Measurements from ENCODE around the gene DNAJC4.

Gene DNAJC4

GRCh38 chr11:64230985-64231365, 627 bp downstream of the DNAJC4 start:
- no peak for TF ChIP-seq FOXM1 (IDR thresholded peaks at IDR 0.05; ENCODE audit: borderline replicate concordance, low read depth)
- no peak for TF ChIP-seq EP300 (IDR thresholded peaks at IDR 0.05; ENCODE audit: borderline replicate concordance)
- no peak for TF ChIP-seq NFIC (IDR thresholded peaks at IDR 0.05)
- no peak for TF ChIP-seq EGR1 (IDR thresholded peaks at IDR 0.05)
- TF ChIP-seq TEAD4 (IDR thresholded peaks at IDR 0.05): no peak
- no peak for TF ChIP-seq TAF1 (IDR thresholded peaks at IDR 0.05; ENCODE audit: low read depth)
- no peak for TF ChIP-seq MAX (IDR thresholded peaks at IDR 0.05)
- no peak for TF ChIP-seq YY1 (IDR thresholded peaks at IDR 0.05; ENCODE audit: low read depth)
- no peak for TF ChIP-seq CEBPB (IDR thresholded peaks at IDR 0.05)
- no peak for TF ChIP-seq ZBTB7A (IDR thresholded peaks at IDR 0.05; ENCODE audit: low read depth)

GRCh38 chr11:64231546-64231945, 1.2 kb downstream of the DNAJC4 start:
- TF ChIP-seq MAX (IDR thresholded peaks at IDR 0.05) (no peak), TEAD4 (IDR thresholded peaks at IDR 0.05) (no peak), EGR1 (IDR thresholded peaks at IDR 0.05) (no peak), RAD21 (IDR thresholded peaks at IDR 0.05; ENCODE audit: low read depth) (no peak), REST (IDR thresholded peaks at IDR 0.05; ENCODE audit: low read depth) (no peak), TAF1 (IDR thresholded peaks at IDR 0.05; ENCODE audit: low read depth) (no peak), CEBPB (IDR thresholded peaks at IDR 0.05) (no peak), ZBTB7A (IDR thresholded peaks at IDR 0.05; ENCODE audit: low read depth) (no peak), EP300 (IDR thresholded peaks at IDR 0.05; ENCODE audit: borderline replicate concordance) (no peak), USF1 (IDR thresholded peaks at IDR 0.05) (no peak), TCF12 (IDR thresholded peaks at IDR 0.05; ENCODE audit: low read depth) (no peak), NFIC (IDR thresholded peaks at IDR 0.05) (no peak)

- TF ChIP-seq CREB1 (IDR thresholded peaks at IDR 0.05; ENCODE audit: low read depth) (no peak), NFIC (IDR thresholded peaks at IDR 0.05) (no peak), MAX (IDR thresholded peaks at IDR 0.05) (no peak), USF1 (IDR thresholded peaks at IDR 0.05) (no peak), TAF1 (IDR thresholded peaks at IDR 0.05; ENCODE audit: low read depth) (no peak), ZBTB7A (IDR thresholded peaks at IDR 0.05; ENCODE audit: low read depth) (no peak), TEAD4 (IDR thresholded peaks at IDR 0.05) (no peak), EP300 (IDR thresholded peaks at IDR 0.05; ENCODE audit: borderline replicate concordance) (no peak), TCF12 (IDR thresholded peaks at IDR 0.05; ENCODE audit: low read depth) (no peak), RAD21 (IDR thresholded peaks at IDR 0.05; ENCODE audit: low read depth) (no peak), CEBPB (IDR thresholded peaks at IDR 0.05) (no peak), YY1 (IDR thresholded peaks at IDR 0.05; ENCODE audit: low read depth) (no peak), REST (IDR thresholded peaks at IDR 0.05; ENCODE audit: low read depth) (no peak), EGR1 (IDR thresholded peaks at IDR 0.05) (no peak), FOXM1 (IDR thresholded peaks at IDR 0.05; ENCODE audit: borderline replicate concordance, low read depth) (no peak)
Observed at GRCh38 chr11:64232182-64232966, 2.0 kb downstream of the DNAJC4 start.

GRCh38 chr11:64232967-64233315, 2.6 kb downstream of the DNAJC4 start:
- TF ChIP-seq TCF12 (IDR thresholded peaks at IDR 0.05; ENCODE audit: low read depth): no peak
- no peak for TF ChIP-seq MAX (IDR thresholded peaks at IDR 0.05)
- no peak for TF ChIP-seq RAD21 (IDR thresholded peaks at IDR 0.05; ENCODE audit: low read depth)
- TF ChIP-seq USF1 (IDR thresholded peaks at IDR 0.05): no peak

GRCh38 chr11:64233913-64234586, 3.7 kb downstream of the DNAJC4 start, which contains the start of gene VEGFB:
Gene VEGFB, plus strand, starts transcription at chr11:64234584. Its CDS starts 250 bp downstream, at chr11:64234834.
- TF ChIP-seq TCF12 (IDR thresholded peaks at IDR 0.05; ENCODE audit: low read depth) (0 out of 2 replicates have a peak, but pooled peaks have one; percentile 26), MAX (IDR thresholded peaks at IDR 0.05) (peak; percentile 28; the same call in 1 of the 2 replicates), USF1 (IDR thresholded peaks at IDR 0.05) (peak; percentile 74), ZBTB7A (IDR thresholded peaks at IDR 0.05; ENCODE audit: low read depth) (peak; percentile 96), REST (IDR thresholded peaks at IDR 0.05; ENCODE audit: low read depth) (no peak), CEBPB (IDR thresholded peaks at IDR 0.05) (no peak)

Measured in Ishikawa (cell line).